Body of pancreas (tissue), 4 donors: ENCODE results near the gene FBXO3.

Experiments
- POLR2A ChIP-seq, 3 donors: fragments of 450-650 bp; IDR thresholded peaks; one replicate each; pipeline ENCODE4 v1.6.1; 2016; ENCODE audit warnings: antibody characterized with exemption in 3 of 3, mild to moderate bottlenecking in 2 of 3
- TF ChIP-seq, protein P1 (sequence below), 7 experiments: fragments of 450-650 bp in 4 of 7; fragments of 200-600 bp in 3 of 7; sonication (generic) in 3 of 7; IDR thresholded peaks; one replicate each; pipeline ENCODE4 v1.5.1; 2016 to 2019; ENCODE audit warnings: antibody characterized with exemption in 7 of 7

DNA sequence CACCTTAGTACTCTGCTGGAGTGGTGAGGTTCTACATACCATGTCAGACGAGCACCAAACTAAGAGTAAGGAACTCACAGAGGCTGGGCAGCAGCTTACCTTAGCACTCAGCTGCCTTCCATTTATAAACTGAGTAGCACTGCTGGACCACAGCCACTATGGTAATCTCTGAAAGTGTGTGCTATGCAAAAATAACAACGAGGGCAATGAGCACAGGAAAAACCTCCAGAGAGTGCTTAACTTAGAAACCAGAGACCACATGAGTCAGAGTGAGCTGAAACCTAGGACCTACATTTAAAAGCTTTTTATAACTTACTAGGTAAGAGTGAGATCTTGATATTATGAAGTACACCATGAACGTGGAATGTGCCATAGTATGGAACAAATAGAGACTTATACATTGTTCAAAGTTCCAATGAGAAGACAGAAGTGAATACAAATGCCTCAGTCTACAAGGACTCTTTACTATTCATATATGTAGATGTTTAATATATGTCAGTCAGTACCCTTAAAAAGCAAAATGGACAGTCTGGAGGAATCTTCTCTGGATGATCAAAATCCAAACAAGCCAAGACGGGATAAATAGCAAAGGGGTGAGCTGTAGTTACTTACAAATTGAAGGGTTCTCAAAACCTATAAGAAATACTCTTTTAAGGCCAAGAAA lies 20.9 kb downstream of the FBXO3 start:
- TF ChIP-seq, protein P1, sequence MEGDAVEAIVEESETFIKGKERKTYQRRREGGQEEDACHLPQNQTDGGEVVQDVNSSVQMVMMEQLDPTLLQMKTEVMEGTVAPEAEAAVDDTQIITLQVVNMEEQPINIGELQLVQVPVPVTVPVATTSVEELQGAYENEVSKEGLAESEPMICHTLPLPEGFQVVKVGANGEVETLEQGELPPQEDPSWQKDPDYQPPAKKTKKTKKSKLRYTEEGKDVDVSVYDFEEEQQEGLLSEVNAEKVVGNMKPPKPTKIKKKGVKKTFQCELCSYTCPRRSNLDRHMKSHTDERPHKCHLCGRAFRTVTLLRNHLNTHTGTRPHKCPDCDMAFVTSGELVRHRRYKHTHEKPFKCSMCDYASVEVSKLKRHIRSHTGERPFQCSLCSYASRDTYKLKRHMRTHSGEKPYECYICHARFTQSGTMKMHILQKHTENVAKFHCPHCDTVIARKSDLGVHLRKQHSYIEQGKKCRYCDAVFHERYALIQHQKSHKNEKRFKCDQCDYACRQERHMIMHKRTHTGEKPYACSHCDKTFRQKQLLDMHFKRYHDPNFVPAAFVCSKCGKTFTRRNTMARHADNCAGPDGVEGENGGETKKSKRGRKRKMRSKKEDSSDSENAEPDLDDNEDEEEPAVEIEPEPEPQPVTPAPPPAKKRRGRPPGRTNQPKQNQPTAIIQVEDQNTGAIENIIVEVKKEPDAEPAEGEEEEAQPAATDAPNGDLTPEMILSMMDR (IDR thresholded peaks at IDR 0.05): no peak
- no peak for TF ChIP-seq POLR2A (IDR thresholded peaks at IDR 0.05)
